SH-SY5Y (cell line): ENCODE results near the gene UTP3.
A peak's percentile ranks its signal among the peaks of the same experiment; 100 is the strongest.

Source experiments
- GATA2 ChIP-seq: IDR thresholded peaks from 2 replicates; pipeline ENCODE4 v1.6.1; 2011; ENCODE audit warnings: mild to moderate bottlenecking, low read depth, low read length
- GATA3 ChIP-seq: IDR thresholded peaks from 2 replicates; pipeline ENCODE4 v1.6.1; 2011; ENCODE audit warnings: low read depth, mild to moderate bottlenecking, low read length, moderate library complexity

UTP3 gene, protein sequence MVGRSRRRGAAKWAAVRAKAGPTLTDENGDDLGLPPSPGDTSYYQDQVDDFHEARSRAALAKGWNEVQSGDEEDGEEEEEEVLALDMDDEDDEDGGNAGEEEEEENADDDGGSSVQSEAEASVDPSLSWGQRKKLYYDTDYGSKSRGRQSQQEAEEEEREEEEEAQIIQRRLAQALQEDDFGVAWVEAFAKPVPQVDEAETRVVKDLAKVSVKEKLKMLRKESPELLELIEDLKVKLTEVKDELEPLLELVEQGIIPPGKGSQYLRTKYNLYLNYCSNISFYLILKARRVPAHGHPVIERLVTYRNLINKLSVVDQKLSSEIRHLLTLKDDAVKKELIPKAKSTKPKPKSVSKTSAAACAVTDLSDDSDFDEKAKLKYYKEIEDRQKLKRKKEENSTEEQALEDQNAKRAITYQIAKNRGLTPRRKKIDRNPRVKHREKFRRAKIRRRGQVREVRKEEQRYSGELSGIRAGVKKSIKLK

DNA sequence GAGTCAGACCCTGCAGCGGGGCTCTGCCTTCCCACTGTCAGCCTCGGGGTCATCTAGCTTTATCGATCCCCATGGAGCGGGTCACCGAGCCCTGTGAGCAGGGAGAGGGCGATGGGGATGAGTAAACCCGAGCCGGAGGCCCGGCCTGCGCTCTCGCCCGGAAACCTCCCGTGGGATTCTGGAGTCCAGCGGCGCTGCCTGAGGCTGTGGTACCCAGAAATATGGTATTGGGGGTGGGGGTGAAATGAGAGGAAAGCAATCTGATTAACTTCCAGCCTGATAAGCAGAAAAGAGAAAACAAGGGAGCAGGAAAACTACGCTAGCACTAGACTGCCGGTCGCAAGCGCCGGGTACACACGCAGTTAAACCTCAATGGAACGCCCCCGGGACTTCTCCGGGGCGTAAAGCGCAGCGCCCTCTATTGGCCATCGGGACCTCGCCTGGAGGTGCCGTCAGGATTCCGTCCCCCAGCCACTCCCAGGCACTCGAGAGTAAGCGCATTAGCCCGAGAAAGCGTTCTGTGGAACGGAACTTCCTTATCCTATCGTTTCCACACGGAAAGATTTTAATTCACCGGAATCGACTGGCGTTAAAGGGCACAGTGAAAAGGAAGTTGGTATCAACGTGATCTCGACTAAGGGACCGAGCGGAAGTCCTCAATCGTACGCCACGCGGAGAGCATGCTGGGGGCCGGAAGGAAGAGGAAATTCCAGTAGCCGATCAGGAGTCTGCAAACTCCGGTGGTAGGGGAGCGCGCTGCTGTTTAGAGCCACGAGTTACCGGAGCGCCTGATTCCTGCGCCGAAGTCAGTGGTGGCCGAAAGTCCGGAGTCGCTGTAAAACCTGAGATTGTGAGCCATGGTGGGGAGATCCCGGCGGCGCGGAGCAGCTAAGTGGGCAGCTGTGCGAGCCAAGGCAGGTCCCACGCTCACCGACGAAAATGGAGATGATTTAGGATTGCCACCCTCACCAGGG is at the start of gene UTP3:
Gene UTP3, plus strand, starts transcription at position 712 of the 974 bp plus-strand sequence. Its CDS starts 146 bp downstream, at position 858.
- TF ChIP-seq GATA3 (no peak), GATA2 (peak; percentile 80)

DNA sequence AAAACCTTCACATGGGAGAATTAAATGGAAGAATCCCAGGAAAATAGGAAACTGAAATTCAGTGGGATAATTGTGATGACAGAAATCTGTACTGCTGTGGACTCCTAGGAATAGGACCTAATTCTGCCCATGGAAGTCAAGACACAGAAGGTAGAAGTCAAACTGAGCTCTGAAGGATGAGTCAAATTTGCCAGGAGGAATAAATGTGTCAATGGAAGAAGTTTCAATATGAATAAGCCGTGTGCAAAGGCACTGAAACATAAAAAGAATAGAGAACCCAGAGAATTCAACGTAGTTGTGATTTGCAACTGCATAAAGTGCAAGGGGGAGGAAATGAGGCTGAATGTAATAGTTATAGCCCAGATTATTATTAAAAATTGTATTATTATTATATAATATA is 48.1 kb upstream of the UTP3 start:
- TF ChIP-seq GATA3: no peak
- no peak for TF ChIP-seq GATA2

DNA sequence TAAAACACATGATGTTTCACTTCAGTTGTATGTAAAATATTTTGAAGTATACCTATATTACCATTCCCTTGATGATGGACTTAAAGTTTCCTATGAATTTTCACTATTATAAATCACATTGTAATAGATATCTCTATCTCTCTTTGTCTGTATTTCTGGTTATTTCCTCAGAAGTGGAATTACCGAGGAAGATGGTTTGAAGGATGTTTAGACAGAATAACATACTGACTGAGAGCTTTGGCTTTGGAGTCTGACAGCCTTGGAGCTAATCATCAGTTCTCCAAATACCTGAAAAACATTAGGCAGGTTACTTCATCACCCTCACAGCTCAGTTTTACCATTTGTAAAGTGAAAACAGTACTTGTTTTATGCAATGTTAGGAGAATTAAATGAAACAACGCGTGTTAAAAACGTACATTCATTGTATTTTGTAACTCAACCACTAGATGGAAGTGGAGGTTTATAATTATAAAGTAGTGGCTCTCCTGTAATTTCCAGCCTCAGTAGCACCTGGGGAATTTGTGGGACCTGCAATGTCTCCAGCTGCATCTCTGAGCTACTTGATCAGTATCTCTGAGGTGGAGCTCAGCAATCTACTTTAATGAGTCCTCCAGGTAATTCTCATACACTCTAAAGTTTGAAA is 36.3 kb upstream of the UTP3 start:
- TF ChIP-seq GATA3 (no peak), GATA2 (no peak)

DNA sequence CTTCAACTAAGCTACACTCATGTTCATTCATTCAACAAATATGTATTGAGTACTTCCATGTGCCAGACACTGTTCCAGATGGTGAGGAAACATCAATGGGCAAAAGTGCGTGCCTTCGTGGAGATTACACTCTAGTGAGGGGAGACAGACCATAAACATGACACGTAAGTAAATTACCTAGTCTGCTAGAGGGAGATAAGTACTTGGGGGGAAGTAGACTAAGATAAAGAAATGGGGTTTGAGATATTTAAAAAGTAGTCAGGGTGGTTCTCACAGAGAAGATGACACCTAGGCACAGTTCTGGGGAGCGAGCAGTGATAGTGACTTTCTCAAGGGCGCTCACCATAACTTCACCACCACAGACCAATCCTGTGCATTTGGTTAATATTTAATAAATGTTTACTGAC is 33.7 kb upstream of the UTP3 start:
- TF ChIP-seq GATA3 (no peak), GATA2 (no peak)

DNA sequence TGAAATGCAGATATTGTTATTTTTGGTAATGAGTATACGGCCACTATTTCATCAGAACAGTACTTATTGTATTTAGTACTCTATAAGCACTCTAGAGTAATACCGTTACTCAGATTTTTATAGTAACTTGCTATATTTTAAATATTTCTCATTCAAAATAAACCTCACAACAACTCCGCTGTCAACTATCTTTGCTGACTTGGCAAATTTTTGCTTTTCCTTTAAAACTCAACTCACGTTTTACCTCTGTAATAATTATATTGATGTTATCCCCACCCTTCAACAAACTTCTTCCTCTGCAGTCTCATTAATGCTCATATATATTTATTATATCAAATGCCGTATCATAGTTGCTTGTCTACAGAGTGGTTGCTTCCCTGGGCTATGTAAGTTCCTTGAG is 31.0 kb upstream of the UTP3 start:
- TF ChIP-seq GATA3: no peak
- no peak for TF ChIP-seq GATA2

DNA sequence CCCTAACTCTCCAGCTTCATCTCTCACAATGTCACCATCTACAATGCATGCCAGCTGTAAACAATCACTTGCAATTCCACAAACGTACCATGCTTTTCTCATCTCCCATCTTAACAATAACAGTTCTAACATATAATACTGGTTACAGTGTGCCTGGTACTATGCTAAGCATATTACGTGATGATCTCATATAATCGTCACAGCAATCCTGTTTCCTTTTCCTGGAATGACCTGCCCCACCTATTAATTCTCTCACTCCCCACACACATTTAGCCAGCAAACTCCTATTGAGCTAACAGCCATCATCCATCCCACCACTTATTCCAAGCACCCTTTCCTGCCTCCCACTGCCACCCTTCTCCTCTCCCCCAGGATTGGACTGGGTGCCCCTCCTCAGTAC is 29.9 kb upstream of the UTP3 start:
- TF ChIP-seq GATA3 (no peak), GATA2 (no peak)

DNA sequence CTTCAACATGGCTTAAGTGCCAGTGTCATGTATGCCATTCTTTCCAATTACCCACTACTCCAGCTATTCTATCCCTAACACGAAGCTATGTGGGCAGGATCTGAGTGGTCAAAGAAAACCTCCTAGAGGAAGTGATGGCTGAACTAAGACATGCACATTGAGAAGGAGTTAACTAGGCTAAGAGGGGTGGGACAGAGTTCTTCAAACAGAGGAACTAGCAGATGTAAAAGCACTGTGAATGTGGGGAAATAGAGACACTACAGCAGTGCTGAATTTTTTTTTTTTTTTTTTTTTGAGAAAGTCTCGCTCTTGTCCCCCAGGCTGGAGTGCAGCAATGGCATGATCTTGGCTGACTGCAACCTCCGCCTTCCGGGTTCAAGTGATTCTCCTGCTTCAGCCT is 28.2 kb upstream of the UTP3 start:
- TF ChIP-seq GATA2: no peak

DNA sequence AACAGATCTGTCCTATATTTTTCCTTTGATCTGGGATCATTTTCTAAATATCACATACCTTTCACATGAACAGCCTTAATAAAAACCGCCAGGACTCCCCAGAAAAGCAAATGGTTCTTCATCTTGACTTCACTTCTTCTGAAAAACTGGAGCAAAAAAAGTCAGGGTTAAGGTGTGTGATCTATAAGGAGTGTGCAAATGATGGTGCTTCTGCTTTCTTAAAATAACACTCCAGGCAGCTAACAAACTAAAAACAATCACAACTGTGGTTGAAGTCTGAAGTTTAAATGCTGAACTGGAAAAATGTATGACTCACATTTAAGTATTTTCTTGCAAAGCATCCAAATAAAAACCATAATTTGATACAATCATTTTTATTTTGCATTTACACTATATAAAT is 22.0 kb upstream of the UTP3 start, which contains the start of gene JCHAIN:
Gene JCHAIN, minus strand, starts transcription at position 140 of the 400 bp plus-strand sequence. Its CDS starts 18 bp downstream, at position 122.
- TF ChIP-seq GATA2: no peak
- no peak for TF ChIP-seq GATA3

DNA sequence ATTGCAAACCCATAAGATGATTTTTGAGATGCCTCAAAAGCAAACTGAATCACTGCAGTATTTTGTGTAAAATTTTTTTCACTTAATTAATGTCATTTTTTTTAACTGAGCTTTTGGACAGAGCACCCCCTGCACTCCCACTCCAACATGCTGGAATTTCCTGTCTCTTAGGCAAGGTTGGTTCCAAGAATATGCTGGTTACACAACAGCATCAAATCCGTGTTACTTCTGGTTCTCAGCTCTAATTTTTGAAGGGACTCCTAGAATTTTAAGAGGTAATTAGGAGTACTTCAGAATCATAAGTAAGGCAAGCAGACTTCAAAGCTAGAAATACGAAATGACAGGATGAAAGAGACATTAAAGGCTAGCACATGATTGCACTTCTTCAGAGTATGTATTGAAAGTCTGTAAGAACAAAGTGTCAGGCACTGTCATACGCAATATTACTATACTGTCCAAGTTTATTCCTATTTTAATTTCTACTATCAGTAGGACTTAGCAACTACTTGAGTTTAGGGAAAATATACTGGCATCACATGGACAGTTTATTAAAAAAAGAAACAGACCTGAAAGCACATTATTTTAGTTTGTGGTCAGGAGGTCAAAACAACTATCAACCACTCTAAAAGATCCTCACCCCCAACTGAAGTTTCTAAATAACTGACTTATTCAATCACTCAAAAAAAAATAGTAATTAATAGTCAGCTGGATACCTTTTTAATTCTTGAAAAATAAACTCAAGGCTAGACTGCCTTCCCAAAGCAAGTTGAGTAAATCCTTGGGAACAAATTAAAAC is 20.4 kb upstream of the UTP3 start:
- no peak for TF ChIP-seq GATA3
- TF ChIP-seq GATA2: no peak

DNA sequence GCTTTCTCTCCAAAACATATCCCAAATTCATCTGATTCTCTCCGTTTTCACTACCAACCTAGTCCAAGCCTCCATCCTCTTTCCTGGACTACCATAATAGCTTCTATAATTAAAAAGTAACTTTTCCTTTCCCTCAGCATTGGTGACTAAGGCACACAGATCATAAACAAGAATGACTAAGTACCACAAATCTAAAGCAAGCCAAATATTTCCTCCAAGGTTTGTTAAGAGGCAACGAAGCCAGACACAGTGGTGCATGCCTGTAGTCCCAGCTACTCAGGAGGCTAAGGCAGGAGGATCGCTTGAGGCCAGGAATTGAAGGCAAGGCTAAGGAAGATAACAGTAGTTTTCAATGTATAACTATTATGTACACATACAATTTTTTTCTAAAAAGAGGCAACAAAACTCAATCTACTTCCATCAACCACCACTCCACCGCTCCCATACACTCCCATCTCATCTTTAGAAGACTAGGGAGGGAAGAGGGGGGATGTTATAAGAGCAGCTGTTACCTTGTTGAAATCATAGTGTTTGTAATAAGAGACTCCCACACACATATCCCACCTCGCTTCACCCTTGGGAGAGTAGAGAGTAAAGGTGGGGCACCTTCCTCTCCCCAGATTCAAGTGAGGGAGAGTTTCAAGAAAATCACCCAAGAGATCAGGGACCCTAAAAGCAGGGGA is 17.9 kb upstream of the UTP3 start:
- TF ChIP-seq GATA3 (no peak), GATA2 (no peak)

DNA sequence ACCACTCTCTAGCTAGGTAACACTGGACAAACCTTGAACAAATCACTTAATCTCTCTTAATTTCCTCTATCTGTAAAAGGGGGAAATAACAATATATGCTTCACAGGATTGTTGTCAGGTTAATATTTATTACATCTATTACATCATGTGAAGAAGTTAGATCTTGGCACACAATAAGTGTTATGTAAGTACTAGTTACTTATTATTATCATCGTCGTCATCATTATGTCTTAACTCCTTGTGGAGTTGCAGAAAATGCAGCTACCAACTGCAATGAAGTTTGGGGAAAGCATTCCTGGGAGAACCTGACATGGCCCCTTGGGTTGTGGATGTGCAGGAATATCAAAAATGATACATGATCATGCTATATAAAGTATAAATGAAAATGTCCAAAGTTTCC is 17.2 kb upstream of the UTP3 start:
- TF ChIP-seq GATA2 (no peak), GATA3 (no peak)

DNA sequence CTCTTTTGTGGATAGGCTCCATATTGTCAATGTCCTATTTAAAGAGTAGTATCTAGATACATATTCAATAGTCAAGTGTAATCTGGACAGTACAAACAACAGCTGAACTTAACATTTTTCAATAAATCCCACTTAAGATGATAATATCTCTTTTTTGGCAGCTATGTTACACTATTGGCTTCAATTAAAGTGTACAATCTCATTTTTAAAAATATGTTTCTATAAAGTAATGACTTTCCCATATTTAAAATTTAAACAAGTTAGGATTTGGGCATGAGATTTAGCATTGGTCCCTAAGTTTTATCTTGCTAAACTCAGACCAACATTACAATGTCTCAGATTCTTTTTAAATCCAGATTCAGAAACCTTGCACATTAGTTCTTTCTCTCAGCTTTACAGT is 14.1 kb upstream of the UTP3 start:
- TF ChIP-seq GATA3 (no peak), GATA2 (no peak)

DNA sequence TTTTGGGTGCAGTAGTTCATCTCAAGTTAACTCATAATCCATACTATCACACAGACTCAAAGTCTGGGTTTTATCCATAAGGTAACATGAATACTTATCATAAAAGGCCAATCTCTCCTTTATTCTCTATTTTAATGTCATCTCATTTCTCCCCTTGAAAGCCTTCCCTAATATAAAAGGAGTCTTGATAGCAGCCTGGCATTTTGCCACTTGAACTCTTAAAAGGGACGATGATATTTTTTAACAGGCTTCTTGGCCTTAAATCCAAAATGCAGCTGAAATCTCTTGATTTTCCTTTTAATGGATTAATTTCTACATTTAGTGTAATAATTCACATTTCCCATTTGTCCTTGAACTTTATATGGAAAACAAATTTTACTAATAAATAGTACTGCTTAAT is 13.6 kb upstream of the UTP3 start:
- TF ChIP-seq GATA2 (no peak), GATA3 (no peak)
